ENCODE data around the gene GOT2. TPM values are rescaled to one million over a fixed set of nuclear protein-coding genes. Genes with fewer than 3 reads are reported as not detected.
A peak's percentile ranks its signal among the peaks of the same experiment; 100 is the strongest.

Gene GOT2
- total and polyA plus RNA-seq, 2 donors (not counting 3 experiments of a cell fraction or from before 2014, with no cell fraction given): 53.4 to 127 TPM

GRCh38 chr16:58755989-58756649 lies 22.0 kb upstream of the GOT2 start:
- intact Hi-C loops (cut with micrococcal nuclease): loop anchor here (1.0 to 5.0 kb wide), 7 partner anchors 22 to 419 kb away; partner anchors contain the start of genes GOT2 and SLC38A7
- FAIRE-seq: peak; percentile 80
- H2AFZ ChIP-seq (ENCODE audit: low read depth, low read length): peak overlapping the region; percentile 50

GRCh38 chr16:58753711-58754134 lies 19.6 kb upstream of the GOT2 start:
- Histone ChIP-seq H3K4me1 (ENCODE audit: control insufficient read depth, extremely low read depth, insufficient read depth, low read length) (peaks cover 8% of the 10 kb centered on the region), H3K9ac (replicated peaks; ENCODE audit: extremely low read depth, insufficient read depth, low read length) (no peak overlapping the region), H3K27me3 (ENCODE audit: control insufficient read depth in 2 of 2, insufficient read depth in 2 of 2, low read length in 2 of 2) (no peaks in the 10 kb centered on the region), H3K9me3 (replicated peaks; ENCODE audit: control insufficient read depth, insufficient read depth, low read length) (no peaks in the 10 kb centered on the region), H4K20me1 (replicated peaks; ENCODE audit: control insufficient read depth, extremely low read depth, insufficient read depth, low read length) (no peaks in the 10 kb centered on the region), H3K9me1 (replicated peaks; ENCODE audit: control insufficient read depth, extremely low read depth, insufficient read depth, low read length) (no peaks in the 10 kb centered on the region), H3K4me2 (ENCODE audit: insufficient read depth, low read length) (no peak overlapping the region), H3K79me2 (ENCODE audit: control insufficient read depth, insufficient read depth, low read length) (no peaks in the 10 kb centered on the region), H3K36me3 (ENCODE audit: control insufficient read depth in 2 of 2, extremely low read depth in 1 of 2, insufficient read depth in 2 of 2, low read length in 2 of 2) (no peaks in the 10 kb centered on the region), H3K27ac (ENCODE audit: insufficient read depth, low read depth, low read length) (no peak overlapping the region), H2AFZ (ENCODE audit: low read depth, low read length) (no peak overlapping the region), H3K4me3 (replicated peaks in 1 of 3; ENCODE audit: insufficient read depth in 1 of 3, low read depth in 1 of 3, low read length in 3 of 3) (no peak overlapping the region)
- dilution Hi-C loops (cut with MboI; ENCODE audit: extremely low pct_ligation_motif_present, low sequenced_read_pairs): no loop called here
- DNase-seq (ENCODE audit: low read depth, low spot score) (no peak), FAIRE-seq (no peak)
- ChIA-PET CTCF (interaction anchor here (0.7 to 1.6 kb wide), 5 partner anchors 20 to 240 kb away, joined by 3 to 4 read pairs (median 3); partner anchors contain the start of genes GOT2 and SLC38A7), POLR2A (no interaction called here)
- intact Hi-C loops (cut with micrococcal nuclease): no loop called here
- no peak for TF ChIP-seq GATA2 (IDR thresholded peaks at IDR 0.05; ENCODE audit: insufficient read depth, insufficient read length, low read depth, low read length)
- no peak for TF ChIP-seq POLR2AphosphoS5 (IDR thresholded peaks at IDR 0.05; ENCODE audit: insufficient read depth, low read depth, low read length)
- no peak for TF ChIP-seq MAX (IDR thresholded peaks at IDR 0.05; ENCODE audit: insufficient read depth, insufficient read length)
- TF ChIP-seq FOS (IDR thresholded peaks at IDR 0.05; ENCODE audit: borderline replicate concordance, insufficient read depth, low read length): no peak
- no peak for TF ChIP-seq JUN (IDR thresholded peaks at IDR 0.05; ENCODE audit: borderline replicate concordance, insufficient read depth, insufficient read length, low read depth)
- no peak for TF ChIP-seq MYC (IDR thresholded peaks at IDR 0.05; ENCODE audit: low read depth, low read length)
- TF ChIP-seq EZH2 (IDR thresholded peaks at IDR 0.05; ENCODE audit: borderline replicate concordance, low read depth, low read length, severe bottlenecking): no peak
- no peak for TF ChIP-seq POLR2A (IDR thresholded peaks at IDR 0.05; ENCODE audit: low read depth, low read length)
- TF ChIP-seq, protein P1, sequence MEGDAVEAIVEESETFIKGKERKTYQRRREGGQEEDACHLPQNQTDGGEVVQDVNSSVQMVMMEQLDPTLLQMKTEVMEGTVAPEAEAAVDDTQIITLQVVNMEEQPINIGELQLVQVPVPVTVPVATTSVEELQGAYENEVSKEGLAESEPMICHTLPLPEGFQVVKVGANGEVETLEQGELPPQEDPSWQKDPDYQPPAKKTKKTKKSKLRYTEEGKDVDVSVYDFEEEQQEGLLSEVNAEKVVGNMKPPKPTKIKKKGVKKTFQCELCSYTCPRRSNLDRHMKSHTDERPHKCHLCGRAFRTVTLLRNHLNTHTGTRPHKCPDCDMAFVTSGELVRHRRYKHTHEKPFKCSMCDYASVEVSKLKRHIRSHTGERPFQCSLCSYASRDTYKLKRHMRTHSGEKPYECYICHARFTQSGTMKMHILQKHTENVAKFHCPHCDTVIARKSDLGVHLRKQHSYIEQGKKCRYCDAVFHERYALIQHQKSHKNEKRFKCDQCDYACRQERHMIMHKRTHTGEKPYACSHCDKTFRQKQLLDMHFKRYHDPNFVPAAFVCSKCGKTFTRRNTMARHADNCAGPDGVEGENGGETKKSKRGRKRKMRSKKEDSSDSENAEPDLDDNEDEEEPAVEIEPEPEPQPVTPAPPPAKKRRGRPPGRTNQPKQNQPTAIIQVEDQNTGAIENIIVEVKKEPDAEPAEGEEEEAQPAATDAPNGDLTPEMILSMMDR (IDR thresholded peaks at IDR 0.05; ENCODE audit: extremely low read depth in 1 of 2, insufficient read depth in 1 of 2, low read depth in 1 of 2, low read length in 2 of 2): no peak
- BruUV-seq (replicated peaks): no TSS peak

More at GRCh38 chr16:58755989-58756649, 22.0 kb upstream of the GOT2 start:
- no peak for TF ChIP-seq EZH2 (IDR thresholded peaks at IDR 0.05; ENCODE audit: borderline replicate concordance, low read depth, low read length, severe bottlenecking)
- TF ChIP-seq, protein P1 (IDR thresholded peaks at IDR 0.05; ENCODE audit: extremely low read depth in 1 of 2, insufficient read depth in 1 of 2, low read depth in 1 of 2, low read length in 2 of 2): peak; percentile 68 to 73
- Histone ChIP-seq H3K4me3 (replicated peaks in 1 of 3; ENCODE audit: insufficient read depth in 1 of 3, low read depth in 1 of 3, low read length in 3 of 3) (no peak overlapping the region), H3K4me1 (ENCODE audit: control insufficient read depth, extremely low read depth, insufficient read depth, low read length) (peaks cover 8% of the 10 kb centered on the region), H4K20me1 (replicated peaks; ENCODE audit: control insufficient read depth, extremely low read depth, insufficient read depth, low read length) (no peaks in the 10 kb centered on the region), H3K79me2 (ENCODE audit: control insufficient read depth, insufficient read depth, low read length) (no peaks in the 10 kb centered on the region), H3K9me1 (replicated peaks; ENCODE audit: control insufficient read depth, extremely low read depth, insufficient read depth, low read length) (no peaks in the 10 kb centered on the region), H3K27me3 (ENCODE audit: control insufficient read depth in 2 of 2, insufficient read depth in 2 of 2, low read length in 2 of 2) (no peaks in the 10 kb centered on the region), H3K27ac (ENCODE audit: insufficient read depth, low read depth, low read length) (peak overlapping the region; percentile 15), H3K36me3 (ENCODE audit: control insufficient read depth in 2 of 2, extremely low read depth in 1 of 2, insufficient read depth in 2 of 2, low read length in 2 of 2) (no peaks in the 10 kb centered on the region), H3K9me3 (replicated peaks; ENCODE audit: control insufficient read depth, insufficient read depth, low read length) (no peaks in the 10 kb centered on the region), H3K4me2 (ENCODE audit: insufficient read depth, low read length) (peak overlapping the region; percentile 33), H3K9ac (replicated peaks; ENCODE audit: extremely low read depth, insufficient read depth, low read length) (peak overlapping the region; percentile 5)
- BruUV-seq (replicated peaks): no TSS peak
- ChIA-PET POLR2A (interaction anchor here (0.5 to 0.8 kb wide), 2 partner anchors 71 to 407 kb away, joined by 3 read pairs; partner anchors contain the start of gene SLC38A7), CTCF (interaction anchor here (0.5 to 3.2 kb wide), 80 partner anchors 8 to 784 kb away, joined by 3 to 73 read pairs (median 4); partner anchors contain the start of genes CNOT1, GINS3, GOT2 and NDRG4)
- peak; percentile 82 for DNase-seq (ENCODE audit: low read depth, low spot score)
- dilution Hi-C loops (cut with MboI; ENCODE audit: extremely low pct_ligation_motif_present, low sequenced_read_pairs): no loop called here

Data from endothelial cell of umbilical vein (primary cell).